ENCODE data around the gene TBX10. TPM values are rescaled to one million over a fixed set of nuclear protein-coding genes. Genes with fewer than 3 reads are reported as not detected.

Gene TBX10
- total RNA-seq, 1 experiment from 2014 or later, result not detected

GRCh38 chr11:67617243-67617953 lies 22.2 kb downstream of the TBX10 start:
- no peak for TF ChIP-seq CTCF (conservative IDR thresholded peaks at IDR 0.05; ENCODE audit: low read depth, low read length)
- no peak for TF ChIP-seq EZH2 (IDR thresholded peaks at IDR 0.05; ENCODE audit: borderline replicate concordance, low read depth, low read length, poor library complexity, severe bottlenecking)
- Histone ChIP-seq H3K36me3 (ENCODE audit: insufficient read depth, low read length, poor library complexity, severe bottlenecking) (no peaks in the 10 kb centered on the region), H3K27ac (ENCODE audit: low read depth, low read length, poor library complexity, severe bottlenecking) (no peak overlapping the region), H3K9me3 (ENCODE audit: low read depth, low read length, poor library complexity, severe bottlenecking) (no peaks in the 10 kb centered on the region), H3K4me3 (ENCODE audit: low read depth, low read length, poor library complexity, severe bottlenecking) (no peak overlapping the region), H3K27me3 (replicated peaks; ENCODE audit: insufficient read depth, low read depth, low read length, poor library complexity) (no peaks in the 10 kb centered on the region), H3K4me1 (ENCODE audit: insufficient read depth, low read length, poor library complexity, severe bottlenecking) (peaks cover 4% of the 10 kb centered on the region)
- POLR2A ChIA-PET (ENCODE audit: low non-redundant PET), result no interaction called here
- intact Hi-C loops (cut with micrococcal nuclease; ENCODE audit: unreplicated experiment), result no loop called here
- DNase-seq (ENCODE audit: low spot score), result no peak
- no TSS peak for BruUV-seq (replicated peaks)
- CTCF ChIA-PET, result no interaction called here

- Histone ChIP-seq H3K27me3 (replicated peaks; ENCODE audit: insufficient read depth, low read depth, low read length, poor library complexity) (no peaks in the 10 kb centered on the region), H3K4me1 (ENCODE audit: insufficient read depth, low read length, poor library complexity, severe bottlenecking) (peaks cover 4% of the 10 kb centered on the region), H3K4me3 (ENCODE audit: low read depth, low read length, poor library complexity, severe bottlenecking) (no peak overlapping the region), H3K27ac (ENCODE audit: low read depth, low read length, poor library complexity, severe bottlenecking) (no peak overlapping the region), H3K9me3 (ENCODE audit: low read depth, low read length, poor library complexity, severe bottlenecking) (no peaks in the 10 kb centered on the region), H3K36me3 (ENCODE audit: insufficient read depth, low read length, poor library complexity, severe bottlenecking) (peaks cover under 1% of the 10 kb centered on the region)
- ChIA-PET CTCF (no interaction called here), POLR2A (ENCODE audit: low non-redundant PET) (interaction anchor here (0.6 kb wide), 1 partner anchor 1604 kb away, joined by 3 read pairs; no protein-coding TSS in a partner anchor)
- intact Hi-C loops (cut with micrococcal nuclease; ENCODE audit: unreplicated experiment), result no loop called here
- no peak for DNase-seq (ENCODE audit: low spot score)
- TF ChIP-seq CTCF (conservative IDR thresholded peaks at IDR 0.05; ENCODE audit: low read depth, low read length) (no peak), EZH2 (IDR thresholded peaks at IDR 0.05; ENCODE audit: borderline replicate concordance, low read depth, low read length, poor library complexity, severe bottlenecking) (no peak)
- no TSS peak for BruUV-seq (replicated peaks)
Observed at GRCh38 chr11:67616431-67617242, 22.9 kb downstream of the TBX10 start.

GRCh38 chr11:67615728-67616430 lies 23.7 kb downstream of the TBX10 start:
- DNase-seq (ENCODE audit: low spot score), result no peak
- BruUV-seq (replicated peaks), result no TSS peak
- POLR2A ChIA-PET (ENCODE audit: low non-redundant PET), result interaction anchor here (0.6 kb wide), 1 partner anchor 1603 kb away, joined by 3 read pairs; no protein-coding TSS in a partner anchor
- CTCF ChIA-PET, result no interaction called here
- H3K4me3 ChIP-seq (ENCODE audit: low read depth, low read length, poor library complexity, severe bottlenecking), result no peak overlapping the region
- H3K36me3 ChIP-seq (ENCODE audit: insufficient read depth, low read length, poor library complexity, severe bottlenecking), result peaks cover 8% of the 10 kb centered on the region
- H3K9me3 ChIP-seq (ENCODE audit: low read depth, low read length, poor library complexity, severe bottlenecking), result no peaks in the 10 kb centered on the region
- intact Hi-C loops (cut with micrococcal nuclease; ENCODE audit: unreplicated experiment), result no loop called here
- peaks cover 4% of the 10 kb centered on the region for H3K4me1 ChIP-seq (ENCODE audit: insufficient read depth, low read length, poor library complexity, severe bottlenecking)
- H3K27ac ChIP-seq (ENCODE audit: low read depth, low read length, poor library complexity, severe bottlenecking), result no peak overlapping the region
- H3K27me3 ChIP-seq (replicated peaks; ENCODE audit: insufficient read depth, low read depth, low read length, poor library complexity), result no peaks in the 10 kb centered on the region
- TF ChIP-seq EZH2 (IDR thresholded peaks at IDR 0.05; ENCODE audit: borderline replicate concordance, low read depth, low read length, poor library complexity, severe bottlenecking) (no peak), CTCF (conservative IDR thresholded peaks at IDR 0.05; ENCODE audit: low read depth, low read length) (no peak; the same call in 1 of the 2 replicates)

Measured in A673 (cell line).